IMR-90 (cell line): Measurements from ENCODE around the gene CBX8.

Experiments used
- BHLHE40 ChIP-seq: fragments of 150-350 bp; IDR thresholded peaks from 2 replicates; pipeline ENCODE4 v1.6.1; 2016; ENCODE audit warnings: mild to moderate bottlenecking, low read depth, low read length
- CEBPB ChIP-seq: IDR thresholded peaks from 2 replicates; pipeline ENCODE4 v1.6.1; 2012; ENCODE audit warnings: low read depth, low read length, improper control_type of control experiment
- FOS ChIP-seq: fragments of 150-350 bp; IDR thresholded peaks from 2 replicates; pipeline ENCODE4 v1.6.1; 2016; ENCODE audit warnings: low read depth, low read length
- MAFK ChIP-seq: IDR thresholded peaks from 2 replicates; pipeline ENCODE4 v1.6.1; 2012; ENCODE audit warnings: low read depth, low read length, improper control_type of control experiment
- MXI1 ChIP-seq: IDR thresholded peaks from 2 replicates; pipeline ENCODE4 v1.6.1; 2012; ENCODE audit warnings: low read depth, mild to moderate bottlenecking, low read length, moderate library complexity, borderline replicate concordance
- POLR2A ChIP-seq: IDR thresholded peaks from 2 replicates; pipeline ENCODE4 v1.6.1; 2012; ENCODE audit warnings: mild to moderate bottlenecking, low read depth, low read length
- RAD21 ChIP-seq: IDR thresholded peaks from 2 replicates; pipeline ENCODE4 v1.6.1; 2012; ENCODE audit warnings: low read length, improper control_type of control experiment
- TF ChIP-seq, protein P1 (sequence below): conservative IDR thresholded peaks from 2 replicates; pipeline ENCODE4 v1.5.1; 2012; ENCODE audit warnings: mild to moderate bottlenecking, low read depth, low read length, improper control_type of control experiment

DNA sequence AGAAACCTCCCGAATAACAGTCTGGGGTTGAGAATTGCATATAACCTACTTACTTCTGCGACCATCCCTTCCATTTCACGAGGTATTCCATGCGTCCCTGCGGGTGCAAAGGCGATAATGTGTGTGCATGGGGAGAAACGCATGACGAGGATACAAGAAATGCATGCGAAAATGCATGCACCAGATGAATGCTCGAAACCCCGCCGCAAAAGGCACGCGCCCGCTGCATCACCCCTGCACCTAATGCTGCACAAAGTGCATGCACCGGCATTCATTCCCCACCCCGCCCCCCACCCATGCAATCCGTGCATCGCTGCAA is 474 bp downstream of the CBX8 start:
- TF ChIP-seq POLR2A, result no peak
- no peak for TF ChIP-seq BHLHE40
- TF ChIP-seq, protein P1, sequence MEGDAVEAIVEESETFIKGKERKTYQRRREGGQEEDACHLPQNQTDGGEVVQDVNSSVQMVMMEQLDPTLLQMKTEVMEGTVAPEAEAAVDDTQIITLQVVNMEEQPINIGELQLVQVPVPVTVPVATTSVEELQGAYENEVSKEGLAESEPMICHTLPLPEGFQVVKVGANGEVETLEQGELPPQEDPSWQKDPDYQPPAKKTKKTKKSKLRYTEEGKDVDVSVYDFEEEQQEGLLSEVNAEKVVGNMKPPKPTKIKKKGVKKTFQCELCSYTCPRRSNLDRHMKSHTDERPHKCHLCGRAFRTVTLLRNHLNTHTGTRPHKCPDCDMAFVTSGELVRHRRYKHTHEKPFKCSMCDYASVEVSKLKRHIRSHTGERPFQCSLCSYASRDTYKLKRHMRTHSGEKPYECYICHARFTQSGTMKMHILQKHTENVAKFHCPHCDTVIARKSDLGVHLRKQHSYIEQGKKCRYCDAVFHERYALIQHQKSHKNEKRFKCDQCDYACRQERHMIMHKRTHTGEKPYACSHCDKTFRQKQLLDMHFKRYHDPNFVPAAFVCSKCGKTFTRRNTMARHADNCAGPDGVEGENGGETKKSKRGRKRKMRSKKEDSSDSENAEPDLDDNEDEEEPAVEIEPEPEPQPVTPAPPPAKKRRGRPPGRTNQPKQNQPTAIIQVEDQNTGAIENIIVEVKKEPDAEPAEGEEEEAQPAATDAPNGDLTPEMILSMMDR, result no peak
- no peak for TF ChIP-seq CEBPB
- no peak for TF ChIP-seq RAD21
- no peak; the same call in 1 of the 2 replicates for TF ChIP-seq MXI1
- TF ChIP-seq MAFK, result no peak
- no peak for TF ChIP-seq FOS
